Measurements from ENCODE around the gene ACTR1A. TPM values are rescaled to one million over a fixed set of nuclear protein-coding genes. Genes with fewer than 3 reads are reported as not detected.

The ACTR1A gene
- total and polyA plus RNA-seq, 9 of the 15 experiments (the other 6 are each of a cell fraction or from before 2014, with no cell fraction given): 36.3 to 77.2 (median 49.6) TPM

- TF ChIP-seq, protein P1, sequence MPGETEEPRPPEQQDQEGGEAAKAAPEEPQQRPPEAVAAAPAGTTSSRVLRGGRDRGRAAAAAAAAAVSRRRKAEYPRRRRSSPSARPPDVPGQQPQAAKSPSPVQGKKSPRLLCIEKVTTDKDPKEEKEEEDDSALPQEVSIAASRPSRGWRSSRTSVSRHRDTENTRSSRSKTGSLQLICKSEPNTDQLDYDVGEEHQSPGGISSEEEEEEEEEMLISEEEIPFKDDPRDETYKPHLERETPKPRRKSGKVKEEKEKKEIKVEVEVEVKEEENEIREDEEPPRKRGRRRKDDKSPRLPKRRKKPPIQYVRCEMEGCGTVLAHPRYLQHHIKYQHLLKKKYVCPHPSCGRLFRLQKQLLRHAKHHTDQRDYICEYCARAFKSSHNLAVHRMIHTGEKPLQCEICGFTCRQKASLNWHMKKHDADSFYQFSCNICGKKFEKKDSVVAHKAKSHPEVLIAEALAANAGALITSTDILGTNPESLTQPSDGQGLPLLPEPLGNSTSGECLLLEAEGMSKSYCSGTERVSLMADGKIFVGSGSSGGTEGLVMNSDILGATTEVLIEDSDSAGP (CRISPR knock-in tag; IDR thresholded peaks at IDR 0.05): peak; percentile 91
Observed at GRCh38 chr10:102467971-102468438, 34.5 kb downstream of the ACTR1A start (continued).

GRCh38 chr10:102467318-102467717 lies 35.2 kb downstream of the ACTR1A start:
- WGBS (ENCODE audit: insufficient coverage, low coverage, missing lambda C conversion rate): 38% methylated on average over 5 of the region's 6 CpGs
- Histone ChIP-seq H3K4me3 (no peak overlapping the region), H2AFZ (ENCODE audit: low read depth, low read length) (peak overlapping the region; percentile 33; the same call in 1 of the 2 replicates), H3K36me3 (ENCODE audit: control insufficient read depth, insufficient read depth, low read length) (no peaks in the 10 kb centered on the region), H3K79me2 (ENCODE audit: control insufficient read depth, insufficient read depth, low read length) (no peaks in the 10 kb centered on the region), H4K20me1 (replicated peaks; ENCODE audit: control insufficient read depth, insufficient read depth, low read length) (no peaks in the 10 kb centered on the region), H3K27ac (ENCODE audit: extremely low read depth, low read depth, low read length) (no peak overlapping the region), H3K27me3 (ENCODE audit: control insufficient read depth in 2 of 2, insufficient read depth in 2 of 2, low read length in 2 of 2) (no peaks in the 10 kb centered on the region), H3K9me3 (replicated peaks; ENCODE audit: control insufficient read depth, insufficient read depth, low read depth, low read length) (no peaks in the 10 kb centered on the region), H3K4me1 (replicated peaks in 1 of 2; ENCODE audit: control insufficient read depth in 2 of 2, insufficient read depth in 2 of 2, low read length in 2 of 2) (peaks cover 12 to 26% of the 10 kb centered on the region in 2 experiments), H3K9me1 (ENCODE audit: control insufficient read depth, insufficient read depth, low read length) (no peaks in the 10 kb centered on the region), H3K9ac (ENCODE audit: insufficient read depth in 1 of 2, low read depth in 2 of 2, low read length in 2 of 2) (peak overlapping the region in 1 of 2 experiments; percentile 36; a peak in 2 of 4 replicates), H3K4me2 (ENCODE audit: insufficient read depth, low read length) (peak overlapping the region; percentile 32; the same call in 1 of the 2 replicates)
- CTCF ChIA-PET (ENCODE audit: low intra/inter-chr PET ratio): no interaction called here
- FAIRE-seq (no peak), ATAC-seq (no peak), DNase-seq (ENCODE audit: extremely low read depth in 1 of 4, low spot score in 3 of 4) (no peak)
- POLR2A ChIA-PET: interaction anchor here (0.6 to 1.6 kb wide), 3 partner anchors 11 to 1608 kb away, joined by 3 to 6 read pairs (median 3); no protein-coding TSS in a partner anchor
- no peak for TF ChIP-seq ARID4B (CRISPR knock-in tag; IDR thresholded peaks at IDR 0.05)
- TF ChIP-seq, protein P2, sequence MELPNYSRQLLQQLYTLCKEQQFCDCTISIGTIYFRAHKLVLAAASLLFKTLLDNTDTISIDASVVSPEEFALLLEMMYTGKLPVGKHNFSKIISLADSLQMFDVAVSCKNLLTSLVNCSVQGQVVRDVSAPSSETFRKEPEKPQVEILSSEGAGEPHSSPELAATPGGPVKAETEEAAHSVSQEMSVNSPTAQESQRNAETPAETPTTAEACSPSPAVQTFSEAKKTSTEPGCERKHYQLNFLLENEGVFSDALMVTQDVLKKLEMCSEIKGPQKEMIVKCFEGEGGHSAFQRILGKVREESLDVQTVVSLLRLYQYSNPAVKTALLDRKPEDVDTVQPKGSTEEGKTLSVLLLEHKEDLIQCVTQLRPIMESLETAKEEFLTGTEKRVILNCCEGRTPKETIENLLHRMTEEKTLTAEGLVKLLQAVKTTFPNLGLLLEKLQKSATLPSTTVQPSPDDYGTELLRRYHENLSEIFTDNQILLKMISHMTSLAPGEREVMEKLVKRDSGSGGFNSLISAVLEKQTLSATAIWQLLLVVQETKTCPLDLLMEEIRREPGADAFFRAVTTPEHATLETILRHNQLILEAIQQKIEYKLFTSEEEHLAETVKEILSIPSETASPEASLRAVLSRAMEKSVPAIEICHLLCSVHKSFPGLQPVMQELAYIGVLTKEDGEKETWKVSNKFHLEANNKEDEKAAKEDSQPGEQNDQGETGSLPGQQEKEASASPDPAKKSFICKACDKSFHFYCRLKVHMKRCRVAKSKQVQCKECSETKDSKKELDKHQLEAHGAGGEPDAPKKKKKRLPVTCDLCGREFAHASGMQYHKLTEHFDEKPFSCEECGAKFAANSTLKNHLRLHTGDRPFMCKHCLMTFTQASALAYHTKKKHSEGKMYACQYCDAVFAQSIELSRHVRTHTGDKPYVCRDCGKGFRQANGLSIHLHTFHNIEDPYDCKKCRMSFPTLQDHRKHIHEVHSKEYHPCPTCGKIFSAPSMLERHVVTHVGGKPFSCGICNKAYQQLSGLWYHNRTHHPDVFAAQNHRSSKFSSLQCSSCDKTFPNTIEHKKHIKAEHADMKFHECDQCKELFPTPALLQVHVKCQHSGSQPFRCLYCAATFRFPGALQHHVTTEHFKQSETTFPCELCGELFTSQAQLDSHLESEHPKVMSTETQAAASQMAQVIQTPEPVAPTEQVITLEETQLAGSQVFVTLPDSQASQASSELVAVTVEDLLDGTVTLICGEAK (IDR thresholded peaks at IDR 0.05): peak; percentile 86
- TF ChIP-seq, protein P2 (CRISPR knock-in tag; IDR thresholded peaks at IDR 0.05): peak; percentile 89
- no TSS peak for BruUV-seq (replicated peaks)
- in situ Hi-C loops (cut with MboI) (no loop called here), intact Hi-C loops (cut with micrococcal nuclease) (no loop called here)
